A549 (cell line): ENCODE measurements around the gene SPSB4.

Experiments used
- CTCF ChIP-seq: fragments of >200 bp; sonication (Bioruptor Twin); formaldehyde crosslinking; IDR thresholded peaks from 3 replicates; pipeline ENCODE4 v1.5.1; 2016
- GATA3 ChIP-seq: IDR thresholded peaks from 2 replicates; pipeline ENCODE4 v1.6.1; 2012; ENCODE audit warnings: borderline replicate concordance
- JUNB ChIP-seq: fragments of >200 bp; sonication (Bioruptor Twin); formaldehyde crosslinking; IDR thresholded peaks from 2 replicates; pipeline ENCODE4 v1.6.1; 2016
- MAFK ChIP-seq: fragments of 450-650 bp; IDR thresholded peaks from 2 replicates; pipeline ENCODE4 v1.6.1; 2014; ENCODE audit not compliant: partially characterized antibody
- POLR2AphosphoS2 ChIP-seq: conservative IDR thresholded peaks from 2 replicates; pipeline ENCODE4 v1.6.1; 2012; ENCODE audit warnings: low read length, improper control_type of control experiment, inconsistent platforms
- REST ChIP-seq: fragments of 200-600 bp; sonication (generic); IDR thresholded peaks from 2 replicates; pipeline ENCODE4 v1.6.1; 2016; ENCODE audit warnings: antibody characterized with exemption, mild to moderate bottlenecking, moderate library complexity

- TF ChIP-seq CTCF (no peak), REST (no peak), JUNB (no peak), MAFK (no peak), GATA3 (no peak), POLR2AphosphoS2 (no peak)
These were observed 12.7 kb downstream of the SPSB4 start for GRCh38 chr3:141063831-141064230.
